KMS-11 (cell line): ENCODE results near the gene HIVEP1.

Experiments
- H2AFZ ChIP-seq: fragments of 200-600 bp; sonication (generic); 2 replicates; pipeline ENCODE4 v1.6.1; 2016; ENCODE audit warnings: antibody characterized with exemption, mixed run types, low read depth
- H3K27ac ChIP-seq: fragments of 200-600 bp; sonication (generic); 2 replicates; pipeline ENCODE4 v1.6.1; 2016; ENCODE audit warnings: mild to moderate bottlenecking, mixed run types
- H3K27me3 ChIP-seq: fragments of 200-600 bp; sonication (generic); 2 replicates; pipeline ENCODE4 v1.6.1; 2017; ENCODE audit warnings: mild to moderate bottlenecking, low read depth, mixed run types, moderate library complexity; ENCODE audit not compliant: insufficient read depth
- H3K36me3 ChIP-seq: fragments of 200-600 bp; sonication (generic); 2 replicates; pipeline ENCODE4 v1.6.1; 2017; ENCODE audit warnings: mild to moderate bottlenecking, mixed run types; ENCODE audit not compliant: insufficient read depth
- H3K4me1 ChIP-seq: fragments of 200-600 bp; sonication (generic); 2 replicates; pipeline ENCODE4 v1.6.1; 2016; ENCODE audit warnings: mild to moderate bottlenecking, low read depth, mixed run types; ENCODE audit not compliant: poor library complexity, severe bottlenecking
- H3K4me2 ChIP-seq: fragments of 200-600 bp; sonication (generic); 2 replicates; pipeline ENCODE4 v1.7.0; 2016; ENCODE audit warnings: mild to moderate bottlenecking, mixed run types
- H3K4me3 ChIP-seq: fragments of 200-600 bp; sonication (generic); IDR thresholded peaks from 2 replicates; pipeline ENCODE4 v1.6.1; 2017; ENCODE audit warnings: low read depth, low read length, mixed read lengths; ENCODE audit not compliant: insufficient read depth
- H3K79me2 ChIP-seq: fragments of 200-600 bp; sonication (generic); 2 replicates; pipeline ENCODE4 v1.6.1; 2016; ENCODE audit warnings: low read depth, mixed run types; ENCODE audit not compliant: insufficient read depth
- H3K9ac ChIP-seq: fragments of 200-600 bp; sonication (generic); 2 replicates; pipeline ENCODE4 v1.6.1; 2016; ENCODE audit warnings: mild to moderate bottlenecking, mixed run types
- H4K20me1 ChIP-seq: fragments of 200-600 bp; sonication (generic); 2 replicates; pipeline ENCODE4 v1.6.1; 2016; ENCODE audit warnings: mild to moderate bottlenecking, mixed run types; ENCODE audit not compliant: insufficient read depth
- TF ChIP-seq, protein P1 (sequence below): fragments of 200-600 bp; sonication (generic); conservative IDR thresholded peaks from 2 replicates; pipeline ENCODE4 v1.6.1; 2017; ENCODE audit warnings: low read depth, mild to moderate bottlenecking, antibody characterized with exemption, low read length, moderate library complexity, mixed read lengths

Gene HIVEP1

DNA sequence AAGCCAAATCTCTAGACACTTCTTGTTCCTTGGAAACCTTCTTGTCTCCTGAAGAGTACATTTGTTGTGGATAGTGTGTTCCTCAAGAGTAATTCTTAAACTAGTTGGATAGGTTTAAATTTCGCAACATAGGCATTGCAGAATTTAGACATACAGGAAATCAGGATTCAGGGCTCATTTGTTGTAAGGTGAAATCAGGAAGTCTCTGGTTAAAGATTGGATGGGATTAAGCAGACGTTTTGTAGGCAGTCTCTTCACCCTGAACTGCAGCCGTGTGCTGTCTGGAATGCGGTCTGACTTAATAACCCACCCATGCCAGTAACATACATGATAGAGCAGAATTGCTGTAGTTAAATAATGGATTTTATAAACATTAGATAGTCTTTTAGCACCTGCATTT is 21.7 kb downstream of the HIVEP1 start:
- no peaks in the 10 kb centered on the region for H3K27me3 ChIP-seq
- no peak overlapping the region for H3K4me2 ChIP-seq
- no peak overlapping the region for H3K4me3 ChIP-seq
- H3K79me2 ChIP-seq = peaks cover 96% of the 10 kb centered on the region
- no peak overlapping the region for H2AFZ ChIP-seq
- no peak overlapping the region for H3K9ac ChIP-seq
- H4K20me1 ChIP-seq = no peaks in the 10 kb centered on the region
- H3K4me1 ChIP-seq = peaks cover 42% of the 10 kb centered on the region
- TF ChIP-seq, protein P1, sequence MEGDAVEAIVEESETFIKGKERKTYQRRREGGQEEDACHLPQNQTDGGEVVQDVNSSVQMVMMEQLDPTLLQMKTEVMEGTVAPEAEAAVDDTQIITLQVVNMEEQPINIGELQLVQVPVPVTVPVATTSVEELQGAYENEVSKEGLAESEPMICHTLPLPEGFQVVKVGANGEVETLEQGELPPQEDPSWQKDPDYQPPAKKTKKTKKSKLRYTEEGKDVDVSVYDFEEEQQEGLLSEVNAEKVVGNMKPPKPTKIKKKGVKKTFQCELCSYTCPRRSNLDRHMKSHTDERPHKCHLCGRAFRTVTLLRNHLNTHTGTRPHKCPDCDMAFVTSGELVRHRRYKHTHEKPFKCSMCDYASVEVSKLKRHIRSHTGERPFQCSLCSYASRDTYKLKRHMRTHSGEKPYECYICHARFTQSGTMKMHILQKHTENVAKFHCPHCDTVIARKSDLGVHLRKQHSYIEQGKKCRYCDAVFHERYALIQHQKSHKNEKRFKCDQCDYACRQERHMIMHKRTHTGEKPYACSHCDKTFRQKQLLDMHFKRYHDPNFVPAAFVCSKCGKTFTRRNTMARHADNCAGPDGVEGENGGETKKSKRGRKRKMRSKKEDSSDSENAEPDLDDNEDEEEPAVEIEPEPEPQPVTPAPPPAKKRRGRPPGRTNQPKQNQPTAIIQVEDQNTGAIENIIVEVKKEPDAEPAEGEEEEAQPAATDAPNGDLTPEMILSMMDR = no peak
- no peak overlapping the region for H3K27ac ChIP-seq
- H3K36me3 ChIP-seq = no peaks in the 10 kb centered on the region

DNA sequence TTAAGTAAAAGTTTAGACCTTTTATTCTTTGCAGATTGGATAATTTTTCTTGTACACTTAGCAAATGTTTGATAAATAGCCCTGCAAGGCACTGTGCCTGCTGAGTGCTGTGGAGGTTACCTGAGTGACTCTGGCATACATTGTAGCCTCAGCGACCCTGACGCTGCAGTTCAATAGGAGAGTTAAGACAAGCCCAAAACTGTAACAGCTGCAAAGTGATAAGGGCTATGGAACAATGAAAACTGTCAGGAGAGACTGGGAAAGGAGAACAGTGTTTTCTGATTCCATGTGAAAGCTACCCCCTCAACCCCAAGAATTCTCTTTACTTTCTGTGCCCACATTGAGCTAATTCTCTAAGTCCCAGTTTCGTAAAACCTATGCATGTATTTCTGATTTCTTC is 22.2 kb downstream of the HIVEP1 start:
- Histone ChIP-seq H3K36me3 (no peaks in the 10 kb centered on the region), H3K27me3 (no peaks in the 10 kb centered on the region), H3K27ac (no peak overlapping the region), H3K4me3 (no peak overlapping the region), H3K4me1 (peaks cover 42% of the 10 kb centered on the region), H3K9ac (no peak overlapping the region), H3K79me2 (peaks cover 96% of the 10 kb centered on the region), H4K20me1 (no peaks in the 10 kb centered on the region), H3K4me2 (no peak overlapping the region), H2AFZ (no peak overlapping the region)
- TF ChIP-seq, protein P1 = no peak

DNA sequence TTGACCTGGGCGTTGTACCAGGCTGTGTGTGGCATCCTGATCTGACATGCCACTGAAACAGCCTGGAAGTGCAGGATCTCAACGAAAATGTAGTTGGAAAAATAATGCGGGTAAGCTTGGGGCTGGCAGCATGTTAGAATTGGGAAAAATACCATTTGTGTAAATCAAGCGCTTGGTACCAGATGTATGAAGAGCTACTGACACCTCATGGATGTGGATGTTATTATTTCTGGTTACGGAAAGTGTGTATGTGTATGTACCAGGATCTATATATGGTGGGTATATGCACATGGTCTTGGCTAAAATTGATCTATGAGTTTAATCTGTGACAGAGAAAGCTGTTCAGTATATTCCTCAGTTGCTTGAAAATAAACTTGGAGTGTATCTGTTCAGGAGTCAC is 22.7 kb downstream of the HIVEP1 start:
- Histone ChIP-seq H3K9ac (no peak overlapping the region), H4K20me1 (no peaks in the 10 kb centered on the region), H2AFZ (no peak overlapping the region), H3K4me3 (no peak overlapping the region), H3K4me1 (peaks cover 42% of the 10 kb centered on the region), H3K79me2 (peaks cover 96% of the 10 kb centered on the region), H3K27me3 (no peaks in the 10 kb centered on the region), H3K4me2 (no peak overlapping the region), H3K36me3 (no peaks in the 10 kb centered on the region), H3K27ac (no peak overlapping the region)
- TF ChIP-seq, protein P1 = no peak

DNA sequence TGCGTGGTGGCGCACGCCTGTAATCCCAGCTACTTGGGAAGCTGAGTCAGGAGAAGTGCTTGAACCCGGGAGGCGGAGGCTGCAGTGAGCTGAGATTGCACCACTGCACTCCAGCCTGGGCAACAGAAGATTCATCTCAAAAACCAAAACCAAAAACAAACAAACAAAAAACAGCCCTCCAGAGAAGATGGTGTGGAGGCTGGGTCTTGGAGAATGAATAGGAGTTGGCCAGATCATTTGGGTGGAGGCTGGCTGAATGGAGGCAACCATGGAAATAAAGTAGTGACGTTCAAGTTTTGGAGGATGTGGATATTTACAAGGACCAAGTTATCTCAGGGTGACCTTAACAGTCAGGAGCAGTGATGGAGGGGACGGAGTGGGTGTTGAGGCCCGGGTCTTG is 24.7 kb downstream of the HIVEP1 start:
- Histone ChIP-seq H3K36me3 (no peaks in the 10 kb centered on the region), H3K4me1 (peaks cover 29% of the 10 kb centered on the region), H2AFZ (no peak overlapping the region), H3K27ac (no peak overlapping the region), H3K4me3 (no peak overlapping the region), H3K4me2 (no peak overlapping the region), H3K27me3 (no peaks in the 10 kb centered on the region), H4K20me1 (no peaks in the 10 kb centered on the region), H3K79me2 (peaks cover 94% of the 10 kb centered on the region), H3K9ac (no peak overlapping the region)
- TF ChIP-seq, protein P1 = no peak
